K562 (cell line): ENCODE results near the gene AJAP1. TPM values are rescaled to one million over a fixed set of nuclear protein-coding genes. Genes with fewer than 3 reads are reported as not detected.

Source experiments
- ATAC-seq: fragments of 200-7000 bp; cut with Tn5 transposase; 3 replicates; pipeline ENCODE4 v1.9.1; 2020; ENCODE audit warnings: moderate library complexity
- BruUV-seq: library from RNA; stranded (reverse); fragments of 400-500 nt; replicated peaks from 2 replicates; lab custom pipeline; 2021; lab: Mats Ljungman, UMichigan
- CTCF ChIA-PET: fragments of 300-600 bp; formaldehyde crosslinking; extraction: SDS; loops from one replicate; lab custom pipeline; 2021; ENCODE audit warnings: low intra/inter-chr PET ratio; lab: Yijun Ruan, JAX
- POLR2A ChIA-PET: fragments of 300-600, 350-650 bp; sonication (Branson Sonifier 250); formaldehyde crosslinking; extraction: SDS; loops from one replicate; lab custom pipeline; 2021; ENCODE audit warnings: antibody characterized with exemption, inconsistent platforms; lab: Yijun Ruan, JAX
- DNase-seq, 4 experiments: peaks; one replicate each; pipeline versions ENCODE4 v3.0.0 to v3.0.0-alpha.2; 2011 to 2018; ENCODE audit warnings: low spot score in 3 of 4, mixed read lengths in 3 of 4; ENCODE audit errors: extremely low read depth in 1 of 4
- FAIRE-seq: peaks from 2 replicates; lab custom pipeline; 2011; peaks lifted over from hg19 to GRCh38; lab: Jason Lieb, UNC
- H2AFZ ChIP-seq: 2 replicates; pipeline ENCODE4 v1.6.0; 2011; ENCODE audit warnings: low read depth, low read length, control low read depth, inconsistent platforms
- H3K27ac ChIP-seq: fragments of 200-600 bp; 3 replicates; pipeline ENCODE4 v1.8.0; 2011; ENCODE audit warnings: low read depth, mild to moderate bottlenecking, control low read depth, inconsistent platforms, low read length, moderate library complexity, mixed read lengths; ENCODE audit errors: extremely low read depth
- H3K27me3 ChIP-seq, 2 experiments: fragments of 300-600 bp in 1 of 2; 2 replicates in 1 of 2; 3 replicates in 1 of 2; pipeline versions ENCODE4 v1.6.0 to v1.8.0; 2011; ENCODE audit warnings: inconsistent platforms in 2 of 2, low read length in 2 of 2, mild to moderate bottlenecking in 1 of 2, mixed read lengths in 1 of 2, moderate library complexity in 1 of 2; ENCODE audit not compliant: control insufficient read depth in 2 of 2, insufficient read depth in 2 of 2
- H3K36me3 ChIP-seq: fragments of 300-600 bp; 3 replicates; pipeline ENCODE4 v1.8.0; 2011; ENCODE audit warnings: mild to moderate bottlenecking, low read length, inconsistent platforms; ENCODE audit not compliant: control insufficient read depth, insufficient read depth
- H3K4me1 ChIP-seq, 2 experiments: fragments of 200-600 bp in 1 of 2; replicated peaks in 1 of 2; 2 replicates in 1 of 2; 3 replicates in 1 of 2; pipeline versions ENCODE4 v1.5.1 to v1.8.0; 2011; ENCODE audit warnings: inconsistent platforms in 2 of 2, low read length in 2 of 2, mild to moderate bottlenecking in 1 of 2, mixed read lengths in 1 of 2, moderate library complexity in 1 of 2; ENCODE audit not compliant: control insufficient read depth in 2 of 2, insufficient read depth in 2 of 2
- H3K4me2 ChIP-seq: 2 replicates; pipeline ENCODE4 v1.6.1; 2011; ENCODE audit warnings: low read length, control low read depth, inconsistent platforms, mixed read lengths; ENCODE audit not compliant: insufficient read depth
- H3K4me3 ChIP-seq: fragments of 200-600 bp; sonication (generic), shearing (Covaris generic); 2 replicates; pipeline ENCODE4 v1.5.1; 2016; ENCODE audit warnings: control low read depth, inconsistent platforms
- H3K79me2 ChIP-seq: fragments of 200-600 bp; 3 replicates; pipeline ENCODE4 v1.8.0; 2011; ENCODE audit warnings: low read length, inconsistent platforms; ENCODE audit not compliant: control insufficient read depth, insufficient read depth
- H3K9ac ChIP-seq, 2 experiments: 2 replicates each; pipeline versions ENCODE4 v1.6.0 to v1.6.1; 2011; ENCODE audit warnings: low read depth in 2 of 2, low read length in 2 of 2, control low read depth in 1 of 2, inconsistent platforms in 1 of 2, mild to moderate bottlenecking in 1 of 2, mixed read lengths in 1 of 2; ENCODE audit not compliant: insufficient read depth in 1 of 2
- H3K9me1 ChIP-seq: one replicate; pipeline ENCODE4 v1.6.0; 2011; ENCODE audit warnings: inconsistent platforms, mild to moderate bottlenecking, low read length, moderate library complexity; ENCODE audit not compliant: control insufficient read depth, insufficient read depth
- H3K9me3 ChIP-seq: replicated peaks from 2 replicates; pipeline ENCODE4 v1.5.1; 2011; ENCODE audit warnings: low read depth, low read length, inconsistent platforms; ENCODE audit not compliant: control insufficient read depth, insufficient read depth
- H4K20me1 ChIP-seq: replicated peaks from 2 replicates; pipeline ENCODE4 v1.6.1; 2011; ENCODE audit warnings: low read length, inconsistent platforms, mixed read lengths; ENCODE audit not compliant: control insufficient read depth, insufficient read depth
- ATF4 ChIP-seq: fragments of 450-650 bp; formaldehyde crosslinking; IDR thresholded peaks from 2 replicates; pipeline ENCODE4 v1.4.0; 2022; ENCODE audit warnings: mild to moderate bottlenecking, moderate library complexity
- IRF2 ChIP-seq: sonication (generic); formaldehyde crosslinking; IDR thresholded peaks from 2 replicates; pipeline ENCODE4 v1.8.1; 2022; ENCODE audit warnings: mild to moderate bottlenecking, missing genetic modification reagents
- MCM7 ChIP-seq, 2 experiments: fragments of 450-650 bp; IDR thresholded peaks; 2 replicates each; pipeline ENCODE4 v1.6.1; 2016 to 2018
- MEIS2 ChIP-seq: fragments of 450-650 bp; IDR thresholded peaks from 2 replicates; pipeline ENCODE4 v1.6.1; 2014; ENCODE audit warnings: mild to moderate bottlenecking; ENCODE audit not compliant: partially characterized antibody
- RBM15 ChIP-seq: fragments of 200-400 bp; formaldehyde crosslinking; IDR thresholded peaks from 2 replicates; pipeline ENCODE4 v1.6.1; 2018; ENCODE audit warnings: mild to moderate bottlenecking, low read length, moderate library complexity; ENCODE audit not compliant: insufficient read depth
- RBM22 ChIP-seq: fragments of 200-400 bp; formaldehyde crosslinking; IDR thresholded peaks from 2 replicates; pipeline ENCODE4 v1.6.1; 2018; ENCODE audit warnings: low read length, low read depth; ENCODE audit not compliant: poor library complexity, severe bottlenecking
- SIN3A ChIP-seq, 2 experiments: fragments of 150-350 bp in 1 of 2; IDR thresholded peaks; 2 replicates each; pipeline ENCODE4 v1.6.1; 2011 to 2016; ENCODE audit warnings: borderline replicate concordance in 2 of 2, low read depth in 2 of 2, low read length in 2 of 2, mild to moderate bottlenecking in 2 of 2, moderate library complexity in 2 of 2; ENCODE audit not compliant: control insufficient read depth in 1 of 2
- SIN3B ChIP-seq: fragments of 450-650 bp; IDR thresholded peaks from 2 replicates; pipeline ENCODE4 v1.6.1; 2017; ENCODE audit warnings: low read depth, mild to moderate bottlenecking, moderate library complexity
- SMARCC2 ChIP-seq: fragments of 450-650 bp; IDR thresholded peaks from 2 replicates; pipeline ENCODE4 v1.6.1; 2017; ENCODE audit warnings: antibody characterized with exemption, moderate library complexity, mild to moderate bottlenecking, low read depth
- TAL1 ChIP-seq: fragments of 450-650 bp; IDR thresholded peaks from 2 replicates; pipeline ENCODE4 v1.6.1; 2016; ENCODE audit warnings: mild to moderate bottlenecking
- YBX1 ChIP-seq: fragments of 450-650 bp; IDR thresholded peaks from 2 replicates; pipeline ENCODE4 v1.7.1; 2016; ENCODE audit warnings: mild to moderate bottlenecking
- ZNF165 ChIP-seq: fragments of 250-450 bp; sonication (Bioruptor Pico); IDR thresholded peaks from 2 replicates; pipeline ENCODE4 v1.4.0; 2020; ENCODE audit warnings: borderline replicate concordance
- ZNF184 ChIP-seq: sonication (generic); formaldehyde crosslinking; IDR thresholded peaks from 2 replicates; pipeline ENCODE4 v1.5.0; 2020; ENCODE audit warnings: missing genetic modification reagents
- WGBS: fragments of 100-300 bp; shearing (Covaris generic); methylation state at CpG from one replicate; pipeline ENCODE4 v1.1.6; 2016; ENCODE audit warnings: low coverage, mixed read lengths; ENCODE audit not compliant: insufficient coverage; ENCODE audit errors: missing lambda C conversion rate; 5-methylcytosine and 5-hydroxymethylcytosine counted together
- in situ Hi-C: fragments of 300-500 bp; cut with MboI; formaldehyde crosslinking; loops from 4 replicates; pipeline ENCODE4 v1.15.0; 2018; ENCODE audit warnings: inconsistent platforms, mixed read lengths
- intact Hi-C: fragments of 100-400 bp; cut with micrococcal nuclease; formaldehyde crosslinking; loops from 2 replicates; pipeline ENCODE4 v1.14.2; 2022
- polyA plus RNA-seq, 8 experiments: library from polyadenylated mRNA; depleted of rRNA in 4 of 8; stranded (reverse) in 5 of 8; unstranded in 3 of 8; fragments of >200 nt; fragmentation: Nextera tagmentation in 2 of 8; fragmentation: Illumina TruSeq in 1 of 8; extraction: Ambion mirVana in 2 of 8; extraction: Trizol in 1 of 8; gene quantifications; 2 replicates each; pipeline versions ENCODE4 v1.2.1 to v1.2.3, GENCODE V29; 2011 to 2014; ENCODE audit warnings: inconsistent platforms in 1 of 8, missing spikeins in 1 of 8
- total RNA-seq, 7 experiments: library from RNA; depleted of rRNA in 6 of 7; stranded (reverse); fragments of >200 nt in 6 of 7; fragmentation: Illumina TruSeq in 2 of 7; extraction: Trizol in 2 of 7; gene quantifications; 2 replicates each; pipeline versions ENCODE4 v1.2.1 to v1.2.3, GENCODE V29; 2011 to 2021; ENCODE audit warnings: low replicate concordance in 1 of 7
- TF ChIP-seq, protein P1 (sequence below): IDR thresholded peaks from 2 replicates; pipeline ENCODE4 v1.6.1; 2014; ENCODE audit warnings: antibody characterized with exemption
- TF ChIP-seq, protein P2 (sequence below): IDR thresholded peaks from 2 replicates; pipeline ENCODE4 v1.6.1; 2016; ENCODE audit warnings: missing genetic modification characterization, missing compliant biosample characterization

Gene AJAP1
- total and polyA plus RNA-seq, 9 of the 15 experiments (the other 6 are each of a cell fraction or from before 2014, with no cell fraction given), result not detected

- no peak overlapping the region for H3K4me2 ChIP-seq
- BruUV-seq, result no TSS peak
- ATAC-seq (no peak), DNase-seq (no peak), FAIRE-seq (no peak)
- no peak overlapping the region for H3K4me3 ChIP-seq
- no peaks in the 10 kb centered on the region for H3K9me1 ChIP-seq
- no peaks in the 10 kb centered on the region for H3K79me2 ChIP-seq
- intact Hi-C loops (no loop called here), in situ Hi-C loops (no loop called here)
- H3K9me3 ChIP-seq, result no peaks in the 10 kb centered on the region
- H3K9ac ChIP-seq, result no peak overlapping the region
- TF ChIP-seq SIN3B (no peak), SIN3A (IDR thresholded peaks at IDR 0.05; ENCODE audit: borderline replicate concordance in 2 of 2, control insufficient read depth in 1 of 2, low read depth in 2 of 2, low read length in 2 of 2) (no peak), RBM22 (no peak), ATF4 (CRISPR knock-in tag) (no peak), MEIS2 (no peak), IRF2 (CRISPR knock-in tag) (no peak), ZNF165 (CRISPR knock-in tag) (no peak), SMARCC2 (no peak), TAL1 (no peak), YBX1 (no peak), MCM7 (IDR thresholded peaks at IDR 0.05) (no peak), RBM15 (no peak), ZNF184 (CRISPR knock-in tag) (no peak)
- TF ChIP-seq, protein P1, sequence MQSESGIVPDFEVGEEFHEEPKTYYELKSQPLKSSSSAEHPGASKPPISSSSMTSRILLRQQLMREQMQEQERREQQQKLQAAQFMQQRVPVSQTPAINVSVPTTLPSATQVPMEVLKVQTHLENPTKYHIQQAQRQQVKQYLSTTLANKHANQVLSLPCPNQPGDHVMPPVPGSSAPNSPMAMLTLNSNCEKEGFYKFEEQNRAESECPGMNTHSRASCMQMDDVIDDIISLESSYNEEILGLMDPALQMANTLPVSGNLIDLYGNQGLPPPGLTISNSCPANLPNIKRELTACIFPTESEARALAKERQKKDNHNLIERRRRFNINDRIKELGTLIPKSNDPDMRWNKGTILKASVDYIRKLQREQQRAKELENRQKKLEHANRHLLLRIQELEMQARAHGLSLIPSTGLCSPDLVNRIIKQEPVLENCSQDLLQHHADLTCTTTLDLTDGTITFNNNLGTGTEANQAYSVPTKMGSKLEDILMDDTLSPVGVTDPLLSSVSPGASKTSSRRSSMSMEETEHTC, result no peak
- TF ChIP-seq, protein P2, sequence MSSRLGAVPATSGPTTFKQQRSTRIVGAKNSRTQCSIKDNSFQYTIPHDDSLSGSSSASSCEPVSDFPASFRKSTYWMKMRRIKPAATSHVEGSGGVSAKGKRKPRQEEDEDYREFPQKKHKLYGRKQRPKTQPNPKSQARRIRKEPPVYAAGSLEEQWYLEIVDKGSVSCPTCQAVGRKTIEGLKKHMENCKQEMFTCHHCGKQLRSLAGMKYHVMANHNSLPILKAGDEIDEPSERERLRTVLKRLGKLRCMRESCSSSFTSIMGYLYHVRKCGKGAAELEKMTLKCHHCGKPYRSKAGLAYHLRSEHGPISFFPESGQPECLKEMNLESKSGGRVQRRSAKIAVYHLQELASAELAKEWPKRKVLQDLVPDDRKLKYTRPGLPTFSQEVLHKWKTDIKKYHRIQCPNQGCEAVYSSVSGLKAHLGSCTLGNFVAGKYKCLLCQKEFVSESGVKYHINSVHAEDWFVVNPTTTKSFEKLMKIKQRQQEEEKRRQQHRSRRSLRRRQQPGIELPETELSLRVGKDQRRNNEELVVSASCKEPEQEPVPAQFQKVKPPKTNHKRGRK (tag), result no peak
- H4K20me1 ChIP-seq, result no peaks in the 10 kb centered on the region
- no peaks in the 10 kb centered on the region; a peak in 1 of 5 replicates for H3K27me3 ChIP-seq
- H2AFZ ChIP-seq, result no peak overlapping the region
- CTCF ChIA-PET, result no interaction called here
- POLR2A ChIA-PET, result no interaction called here
- no peaks in the 10 kb centered on the region for H3K36me3 ChIP-seq
- H3K27ac ChIP-seq, result no peak overlapping the region
- 1% methylated on average over 6 of the region's 8 CpGs for WGBS
- peaks cover 0 to 9% of the 10 kb centered on the region in 2 experiments; a peak in 1 of 5 replicates for H3K4me1 ChIP-seq
Observed at GRCh38 chr1:4650481-4650880, 3.9 kb upstream of the AJAP1 start.
